Aorta (tissue), 5 donors: ENCODE results near the gene RPL41. TPM values are rescaled to one million over a fixed set of nuclear protein-coding genes. Genes with fewer than 3 reads are reported as not detected.

Experiments used
- ATAC-seq: fragments of 200-7000 bp; cut with Tn5 transposase; one replicate; pipeline ENCODE4 v1.9.1; 2022; ENCODE audit warnings: moderate library complexity; ENCODE audit not compliant: low FRiP score
- DNase-seq, 2 donors: peaks; one replicate each; pipeline ENCODE4 v3.0.0-alpha.2; 2020
- H3K27ac ChIP-seq, 2 donors: one replicate each; pipeline ENCODE4 v1.5.1; 2013; ENCODE audit warnings: low read length in 2 of 2, mild to moderate bottlenecking in 2 of 2, moderate library complexity in 2 of 2, control low read depth in 1 of 2, inconsistent platforms in 1 of 2, low read depth in 1 of 2
- H3K27me3 ChIP-seq, 2 donors: one replicate each; pipeline ENCODE4 v1.6.1; 2013; ENCODE audit warnings: control low read depth in 1 of 2, low read length in 1 of 2, mild to moderate bottlenecking in 1 of 2, moderate library complexity in 1 of 2; ENCODE audit not compliant: insufficient read depth in 2 of 2, control insufficient read depth in 1 of 2
- H3K36me3 ChIP-seq, 2 donors: one replicate each; pipeline ENCODE4 v1.6.1; 2013; ENCODE audit warnings: control low read depth in 1 of 2, low read length in 1 of 2, mild to moderate bottlenecking in 1 of 2; ENCODE audit not compliant: insufficient read depth in 2 of 2, control insufficient read depth in 1 of 2
- H3K4me1 ChIP-seq, 2 donors: one replicate each; pipeline ENCODE4 v1.6.1; 2013; ENCODE audit warnings: low read length in 2 of 2, control low read depth in 1 of 2, mild to moderate bottlenecking in 1 of 2, moderate library complexity in 1 of 2; ENCODE audit not compliant: insufficient read depth in 2 of 2, control insufficient read depth in 1 of 2
- H3K4me3 ChIP-seq, 2 donors: one replicate each; pipeline ENCODE4 v1.5.1; 2013; ENCODE audit warnings: low read length in 2 of 2, control low read depth in 1 of 2, mild to moderate bottlenecking in 1 of 2
- H3K9me3 ChIP-seq: one replicate; pipeline ENCODE4 v1.6.1; 2013; ENCODE audit warnings: mild to moderate bottlenecking, low read length; ENCODE audit not compliant: control insufficient read depth
- WGBS, 2 donors: extraction: QIAGEN DNeasy Blood & Tissue Kit; methylation state at CpG; one replicate each; pipeline ENCODE4 v1.1.7; 2013; 5-methylcytosine and 5-hydroxymethylcytosine counted together
- intact Hi-C, 2 donors: fragments of 100-400 bp; cut with DNase I; formaldehyde crosslinking; loops; one replicate each; pipeline versions ENCODE4 v1.14.2 to v1.15.0; 2022
- polyA plus RNA-seq, 2 donors: library from polyadenylated mRNA; stranded (reverse); fragments of 200-250 nt; gene quantifications; one replicate each; pipeline ENCODE4 v1.2.3, GENCODE V29; 2013
- total RNA-seq, 2 donors: library from RNA; stranded (reverse); fragmentation: NEBNext Ultra II Directional; extraction: Animal tissue kit (Norgen Biotek cat#: 25700); gene quantifications; one replicate each; pipeline ENCODE4 v1.2.1, GENCODE V29; 2021
- donor health status: healthy with polysubstance abuse.
- donor health status: Bipolar disorder and iron deficiency.
- donor health status: DM: no; HTN: no; CAD: no.
- donor health status: DM: no; HTN: no; CAD: no.
- donor health status: DM: yes; HTN: yes; CAD: no.

RPL41 gene
- total and polyA plus RNA-seq, 4 donors, result 2,225 to 7,278 (median 4,110) TPM

GRCh38 chr12:56097738-56098137 is 18.7 kb upstream of the RPL41 start:
- no peak for DNase-seq
- WGBS, 2 donors, result 91% methylated on average over 6 of the region's 6 CpGs

GRCh38 chr12:56098592-56098991 is 17.8 kb upstream of the RPL41 start:
- WGBS, 2 donors, result 91 to 93% methylated on average over 3 of the region's 3 CpGs
- no peak for DNase-seq
- intact Hi-C loops, result no loop called here

More at GRCh38 chr12:56097738-56098137, 18.7 kb upstream of the RPL41 start:
- Histone ChIP-seq H3K4me1 (no peaks in the 10 kb centered on the region), H3K27me3 (no peaks in the 10 kb centered on the region), H3K36me3 (no peaks in the 10 kb centered on the region), H3K4me3 (no peak overlapping the region), H3K9me3 (no peaks in the 10 kb centered on the region), H3K27ac (no peak overlapping the region)
- intact Hi-C loops, result no loop called here
- no peak for ATAC-seq

GRCh38 chr12:56099787-56100186 is 16.6 kb upstream of the RPL41 start:
- H3K36me3 ChIP-seq, result no peaks in the 10 kb centered on the region
- no peaks in the 10 kb centered on the region for H3K9me3 ChIP-seq
- H3K4me1 ChIP-seq, result peaks cover 0 to 4% of the 10 kb centered on the region in 2 donors
- ATAC-seq (no peak), DNase-seq (no peak)
- H3K27ac ChIP-seq, result no peak overlapping the region
- intact Hi-C loops, result loop anchor here in 1 of 2 donors (10.0 kb wide), 2 partner anchors 55 to 95 kb away; partner anchors contain the start of gene RPS26
- H3K4me3 ChIP-seq, result no peak overlapping the region
- 83 to 94% methylated on average over 4 of the region's 4 CpGs for WGBS, 2 donors
- H3K27me3 ChIP-seq, result no peaks in the 10 kb centered on the region

More at GRCh38 chr12:56098592-56098991, 17.8 kb upstream of the RPL41 start:
- Histone ChIP-seq H3K9me3 (no peaks in the 10 kb centered on the region), H3K27me3 (no peaks in the 10 kb centered on the region), H3K4me3 (no peak overlapping the region), H3K27ac (no peak overlapping the region), H3K36me3 (no peaks in the 10 kb centered on the region), H3K4me1 (peaks cover 0 to 4% of the 10 kb centered on the region in 2 donors)
- ATAC-seq, result no peak

- Histone ChIP-seq H3K27me3 (no peaks in the 10 kb centered on the region), H3K4me3 (no peak overlapping the region), H3K4me1 (peaks cover 0 to 9% of the 10 kb centered on the region in 2 donors), H3K9me3 (no peaks in the 10 kb centered on the region), H3K36me3 (no peaks in the 10 kb centered on the region), H3K27ac (no peak overlapping the region)
- intact Hi-C loops, result loop anchor here in 1 of 2 donors (10.0 kb wide), 2 partner anchors 56 to 96 kb away; partner anchors contain the start of gene RPS26
- ATAC-seq (no peak), DNase-seq (no peak)
- WGBS, 2 donors, result 88 to 92% methylated on average over 14 of the region's 14 CpGs
These were observed 15.4 kb upstream of the RPL41 start for GRCh38 chr12:56101045-56101444.

- intact Hi-C loops, result loop anchor here in 1 of 2 donors (2.0 to 10.0 kb wide), 3 partner anchors 24 to 98 kb away; partner anchors contain the start of gene RPS26
- Histone ChIP-seq H3K27ac (no peak overlapping the region), H3K27me3 (no peaks in the 10 kb centered on the region), H3K4me3 (no peak overlapping the region), H3K9me3 (no peaks in the 10 kb centered on the region), H3K4me1 (peaks cover 0 to 9% of the 10 kb centered on the region in 2 donors), H3K36me3 (peaks cover 0 to 4% of the 10 kb centered on the region in 2 donors)
- DNase-seq, result no peak
- ATAC-seq, result no peak
- 86 to 89% methylated on average over 1 of the region's 1 CpG for WGBS, 2 donors
These were observed 13.8 kb upstream of the RPL41 start for GRCh38 chr12:56102683-56103065.

- DNase-seq (no peak), ATAC-seq (no peak)
- H3K27me3 ChIP-seq, result no peaks in the 10 kb centered on the region
- H3K9me3 ChIP-seq, result no peaks in the 10 kb centered on the region
- H3K4me1 ChIP-seq, result peaks cover 0 to 9% of the 10 kb centered on the region in 2 donors
- intact Hi-C loops, result loop anchor here in 1 of 2 donors (2.0 to 10.0 kb wide), 3 partner anchors 24 to 98 kb away; partner anchors contain the start of gene RPS26
- peak overlapping the region in 1 of 2 donors; percentile 34 for H3K27ac ChIP-seq
- WGBS, 2 donors, result 47% methylated on average over 6 of the region's 6 CpGs
- H3K4me3 ChIP-seq, result peak overlapping the region in 1 of 2 donors; percentile 51
- peaks cover 0 to 4% of the 10 kb centered on the region in 2 donors for H3K36me3 ChIP-seq
These were observed 13.2 kb upstream of the RPL41 start for GRCh38 chr12:56103066-56103711.

- peaks cover 0 to 4% of the 10 kb centered on the region in 2 donors for H3K36me3 ChIP-seq
- ATAC-seq (no peak), DNase-seq (no peak)
- WGBS, 2 donors, result 1% methylated on average over 8 of the region's 8 CpGs
- peaks cover 0 to 9% of the 10 kb centered on the region in 2 donors for H3K4me1 ChIP-seq
- H3K4me3 ChIP-seq, result peak overlapping the region; percentile 51 to 56
- intact Hi-C loops, result loop anchor here in 1 of 2 donors (2.0 to 10.0 kb wide), 3 partner anchors 25 to 99 kb away; partner anchors contain the start of gene RPS26
- H3K27me3 ChIP-seq, result no peaks in the 10 kb centered on the region
- H3K27ac ChIP-seq, result peak overlapping the region; percentile 34 to 50
- no peaks in the 10 kb centered on the region for H3K9me3 ChIP-seq
These were observed 12.7 kb upstream of the RPL41 start for GRCh38 chr12:56103823-56104108.

GRCh38 chr12:56104109-56104814 is 12.2 kb upstream of the RPL41 start, which contains the start of gene PA2G4:
Gene PA2G4 (plus strand): TSS chr12:56104559. CDS start chr12:56104738, 179 bp downstream.
- H3K4me3 ChIP-seq, result peak within 1 kb of the TSS; percentile 56 to 67
- intact Hi-C loops, result loop anchor here in 1 of 2 donors (10.0 kb wide), 2 partner anchors 59 to 99 kb away; partner anchors contain the start of gene RPS26
- H3K27ac ChIP-seq, result peak within 1 kb of the TSS; percentile 34 to 83
- ATAC-seq (peak; percentile 99), DNase-seq (peak; percentile 98 to 99)
- H3K4me1 ChIP-seq, result peaks cover 0 to 9% of the 10 kb centered on the region in 2 donors
- 0% methylated on average over 59 to 60 of the region's 60 CpGs for WGBS, 2 donors
- no peaks in the 10 kb centered on the region for H3K9me3 ChIP-seq
- H3K36me3 ChIP-seq, result peaks cover 0 to 4% of the 10 kb centered on the region in 2 donors
- H3K27me3 ChIP-seq, result no peaks in the 10 kb centered on the region
